Measurements from ENCODE around the gene CREB3L2. TPM values are rescaled to one million over a fixed set of nuclear protein-coding genes. Genes with fewer than 3 reads are reported as not detected.

CREB3L2 gene
- total and polyA plus RNA-seq, 2 of the 13 experiments (the other 11 are each of a cell fraction or from before 2014, with no cell fraction given), result 22.1 to 41.1 TPM

GRCh38 chr7:138001529-138002095 is at the start of gene CREB3L2 (continued):
- TF ChIP-seq TOPORS (CRISPR knock-in tag; IDR thresholded peaks at IDR 0.05) (no peak; the same call in 1 of the 2 replicates), CREBL2 (CRISPR knock-in tag; IDR thresholded peaks at IDR 0.05; ENCODE audit: borderline replicate concordance) (no peak), RCOR2 (CRISPR knock-in tag; IDR thresholded peaks at IDR 0.05) (no peak), ZNF562 (CRISPR knock-in tag; IDR thresholded peaks at IDR 0.05; ENCODE audit: borderline replicate concordance) (no peak), REPIN1 (CRISPR knock-in tag; IDR thresholded peaks at IDR 0.05; ENCODE audit: borderline replicate concordance, low read depth) (peak; percentile 26; the same call in 1 of the 2 replicates), SSRP1 (CRISPR knock-in tag; IDR thresholded peaks at IDR 0.05) (no peak), U2AF1 (optimal IDR thresholded peaks at IDR 0.05; ENCODE audit: low read depth, low read length) (no peak), FOXK2 (IDR thresholded peaks at IDR 0.05) (no peak), ZSCAN31 (CRISPR knock-in tag; IDR thresholded peaks at IDR 0.05; ENCODE audit: low read depth) (0 out of 2 replicates have a peak, but pooled peaks have one; percentile 11), HINFP (CRISPR knock-in tag; IDR thresholded peaks at IDR 0.05; ENCODE audit: low read depth) (no peak; the same call in 1 of the 2 replicates), YEATS4 (CRISPR knock-in tag; IDR thresholded peaks at IDR 0.05; ENCODE audit: borderline replicate concordance) (0 out of 2 replicates have a peak, but pooled peaks have one; percentile 37), ZNF841 (CRISPR knock-in tag; IDR thresholded peaks at IDR 0.05; ENCODE audit: borderline replicate concordance) (no peak), KLF9 (CRISPR knock-in tag; IDR thresholded peaks at IDR 0.05; ENCODE audit: low read depth) (no peak), SCMH1 (CRISPR knock-in tag; IDR thresholded peaks at IDR 0.05; ENCODE audit: borderline replicate concordance) (no peak), IKZF4 (CRISPR knock-in tag; IDR thresholded peaks at IDR 0.05; ENCODE audit: borderline replicate concordance, low read depth, not compliant biosample characterization) (peak; percentile 56), MAFG (CRISPR knock-in tag; IDR thresholded peaks at IDR 0.05) (no peak), ZBED4 (CRISPR knock-in tag; IDR thresholded peaks at IDR 0.05; ENCODE audit: borderline replicate concordance) (0 out of 2 replicates have a peak, but pooled peaks have one; percentile 19), ZNF746 (CRISPR knock-in tag; IDR thresholded peaks at IDR 0.05) (peak; percentile 28; the same call in 1 of the 2 replicates), KLF12 (CRISPR knock-in tag; IDR thresholded peaks at IDR 0.05; ENCODE audit: borderline replicate concordance) (no peak), TBP (CRISPR knock-in tag; IDR thresholded peaks at IDR 0.05) (no peak), ZNF558 (CRISPR knock-in tag; IDR thresholded peaks at IDR 0.05; ENCODE audit: borderline replicate concordance) (no peak; the same call in 1 of the 2 replicates), TFDP2 (CRISPR knock-in tag; IDR thresholded peaks at IDR 0.05) (no peak), ZNF850 (CRISPR knock-in tag; conservative IDR thresholded peaks at IDR 0.05) (no peak), ZNF83 (CRISPR knock-in tag; IDR thresholded peaks at IDR 0.05; ENCODE audit: borderline replicate concordance) (peak; percentile 64; the same call in 1 of the 2 replicates), MXD4 (CRISPR knock-in tag; IDR thresholded peaks at IDR 0.05) (peak; percentile 17; the same call in 1 of the 2 replicates)
